Measurements from ENCODE around the gene PARN.
"Not testable (repeated sequence)": the region's sequence is repeated elsewhere in the genome, so short reads cannot be mapped to it uniquely, and the experiment has no call there.

Gene PARN

DNA sequence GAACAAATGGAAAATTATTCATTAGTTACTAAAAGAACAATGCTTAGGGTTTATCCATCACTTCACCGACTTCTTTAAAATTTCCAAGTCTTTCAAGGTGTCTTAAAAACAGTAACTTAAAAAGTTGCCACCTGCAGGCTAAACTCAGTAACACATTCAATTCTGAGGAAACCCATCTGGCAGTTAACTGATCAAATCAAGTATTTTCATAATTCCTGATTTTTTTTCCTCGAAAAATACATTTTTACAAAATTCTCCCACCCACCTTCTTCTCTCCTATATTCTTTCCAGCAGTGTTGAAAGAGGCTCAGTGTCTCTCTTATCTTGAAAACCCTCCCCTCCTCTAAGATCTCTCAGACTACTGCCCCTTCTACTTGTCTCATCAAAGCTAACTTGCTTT, 29.9 kb downstream of the PARN start:
- H3K27ac ChIP-seq, result no peak overlapping the region
- no peaks in the 10 kb centered on the region for H3K4me1 ChIP-seq (ENCODE audit: low read depth, poor library complexity, severe bottlenecking)
- H3K4me3 ChIP-seq (IDR thresholded peaks at IDR 0.05; ENCODE audit: insufficient read depth, low read depth, low read length), result no peak overlapping the region
- no peaks in the 10 kb centered on the region for H3K27me3 ChIP-seq (ENCODE audit: insufficient read depth, low read depth)
- no peak overlapping the region for H2AFZ ChIP-seq (ENCODE audit: low read depth)
- TF ChIP-seq, protein P1, sequence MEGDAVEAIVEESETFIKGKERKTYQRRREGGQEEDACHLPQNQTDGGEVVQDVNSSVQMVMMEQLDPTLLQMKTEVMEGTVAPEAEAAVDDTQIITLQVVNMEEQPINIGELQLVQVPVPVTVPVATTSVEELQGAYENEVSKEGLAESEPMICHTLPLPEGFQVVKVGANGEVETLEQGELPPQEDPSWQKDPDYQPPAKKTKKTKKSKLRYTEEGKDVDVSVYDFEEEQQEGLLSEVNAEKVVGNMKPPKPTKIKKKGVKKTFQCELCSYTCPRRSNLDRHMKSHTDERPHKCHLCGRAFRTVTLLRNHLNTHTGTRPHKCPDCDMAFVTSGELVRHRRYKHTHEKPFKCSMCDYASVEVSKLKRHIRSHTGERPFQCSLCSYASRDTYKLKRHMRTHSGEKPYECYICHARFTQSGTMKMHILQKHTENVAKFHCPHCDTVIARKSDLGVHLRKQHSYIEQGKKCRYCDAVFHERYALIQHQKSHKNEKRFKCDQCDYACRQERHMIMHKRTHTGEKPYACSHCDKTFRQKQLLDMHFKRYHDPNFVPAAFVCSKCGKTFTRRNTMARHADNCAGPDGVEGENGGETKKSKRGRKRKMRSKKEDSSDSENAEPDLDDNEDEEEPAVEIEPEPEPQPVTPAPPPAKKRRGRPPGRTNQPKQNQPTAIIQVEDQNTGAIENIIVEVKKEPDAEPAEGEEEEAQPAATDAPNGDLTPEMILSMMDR (conservative IDR thresholded peaks at IDR 0.05; ENCODE audit: low read depth, low read length), result peak; percentile 61
- no peak overlapping the region for H3K4me2 ChIP-seq
- no peaks in the 10 kb centered on the region for H3K36me3 ChIP-seq (ENCODE audit: insufficient read depth)
- H4K20me1 ChIP-seq (ENCODE audit: insufficient read depth), result no peaks in the 10 kb centered on the region
- H3K79me2 ChIP-seq (ENCODE audit: insufficient read depth, low read depth), result no peaks in the 10 kb centered on the region
- no peak overlapping the region for H3K9ac ChIP-seq

DNA sequence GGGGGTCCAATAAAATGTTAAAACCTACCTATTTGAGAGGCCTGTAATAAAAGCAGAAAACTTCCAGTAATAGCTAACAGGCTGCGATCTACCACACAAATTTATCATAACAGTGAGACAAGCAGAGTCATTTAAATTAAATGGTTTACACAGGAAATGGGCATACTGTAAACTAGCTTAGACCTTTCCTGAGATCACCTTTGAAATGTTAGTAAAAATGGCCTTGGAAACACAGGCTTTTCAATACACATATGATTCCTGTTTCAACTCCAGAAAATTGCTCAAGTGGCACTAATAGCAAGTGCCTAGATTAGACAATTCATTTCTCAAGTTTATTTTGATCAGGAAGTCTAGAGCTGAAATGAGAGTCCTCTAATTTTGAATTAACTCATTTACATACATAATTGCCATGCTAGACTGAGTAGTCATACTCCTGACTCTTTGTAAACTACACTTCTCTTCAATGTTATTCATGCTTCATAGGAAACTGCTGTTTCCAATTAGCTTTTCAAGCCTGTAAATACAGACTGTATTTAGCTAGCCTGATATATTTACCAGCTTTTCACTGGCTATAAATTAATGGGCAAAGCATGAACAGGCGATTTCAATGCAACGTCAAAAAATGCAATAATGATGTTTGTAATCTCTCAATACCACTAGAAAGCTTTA, 43.3 kb downstream of the PARN start:
- no peak overlapping the region for H3K4me3 ChIP-seq (IDR thresholded peaks at IDR 0.05; ENCODE audit: insufficient read depth, low read depth, low read length)
- no peaks in the 10 kb centered on the region for H3K79me2 ChIP-seq (ENCODE audit: insufficient read depth, low read depth)
- no peaks in the 10 kb centered on the region for H3K27me3 ChIP-seq (ENCODE audit: insufficient read depth, low read depth)
- no peak overlapping the region for H2AFZ ChIP-seq (ENCODE audit: low read depth)
- H3K36me3 ChIP-seq (ENCODE audit: insufficient read depth), result no peaks in the 10 kb centered on the region
- no peaks in the 10 kb centered on the region for H3K4me1 ChIP-seq (ENCODE audit: low read depth, poor library complexity, severe bottlenecking)
- H3K4me2 ChIP-seq, result no peak overlapping the region
- no peaks in the 10 kb centered on the region for H4K20me1 ChIP-seq (ENCODE audit: insufficient read depth)
- TF ChIP-seq, protein P1 (conservative IDR thresholded peaks at IDR 0.05; ENCODE audit: low read depth, low read length), result no peak
- H3K27ac ChIP-seq, result no peak overlapping the region
- H3K9ac ChIP-seq, result no peak overlapping the region

DNA sequence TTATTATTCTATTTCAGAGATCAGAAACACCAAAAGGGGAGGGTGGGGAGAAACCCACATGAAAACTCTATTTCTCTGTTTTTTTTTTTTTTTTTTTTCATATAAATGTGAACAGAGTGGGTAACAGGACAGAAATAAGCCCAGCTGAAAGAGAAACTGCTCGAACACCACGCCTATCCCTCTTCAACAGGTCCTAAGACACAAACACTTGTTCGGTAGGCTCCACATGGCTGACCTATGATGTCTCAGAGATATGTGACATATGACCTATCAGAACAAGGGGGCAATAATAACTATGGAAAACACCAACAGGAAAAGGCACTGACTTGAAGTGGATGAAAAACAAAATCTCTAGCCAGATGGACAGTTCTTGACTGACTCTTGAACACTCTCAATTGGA, 44.8 kb downstream of the PARN start:
- no peak overlapping the region for H2AFZ ChIP-seq (ENCODE audit: low read depth)
- no peaks in the 10 kb centered on the region for H4K20me1 ChIP-seq (ENCODE audit: insufficient read depth)
- no peak overlapping the region for H3K27ac ChIP-seq
- no peak overlapping the region for H3K9ac ChIP-seq
- H3K4me1 ChIP-seq (ENCODE audit: low read depth, poor library complexity, severe bottlenecking), result peaks cover 12% of the 10 kb centered on the region
- peaks cover 5% of the 10 kb centered on the region; the same call in 1 of the 2 replicates for H3K36me3 ChIP-seq (ENCODE audit: insufficient read depth)
- H3K4me2 ChIP-seq, result no peak overlapping the region
- no peaks in the 10 kb centered on the region for H3K27me3 ChIP-seq (ENCODE audit: insufficient read depth, low read depth)
- no peaks in the 10 kb centered on the region for H3K79me2 ChIP-seq (ENCODE audit: insufficient read depth, low read depth)
- TF ChIP-seq, protein P1 (conservative IDR thresholded peaks at IDR 0.05; ENCODE audit: low read depth, low read length), result no peak
- H3K4me3 ChIP-seq (IDR thresholded peaks at IDR 0.05; ENCODE audit: insufficient read depth, low read depth, low read length), result no peak overlapping the region

DNA sequence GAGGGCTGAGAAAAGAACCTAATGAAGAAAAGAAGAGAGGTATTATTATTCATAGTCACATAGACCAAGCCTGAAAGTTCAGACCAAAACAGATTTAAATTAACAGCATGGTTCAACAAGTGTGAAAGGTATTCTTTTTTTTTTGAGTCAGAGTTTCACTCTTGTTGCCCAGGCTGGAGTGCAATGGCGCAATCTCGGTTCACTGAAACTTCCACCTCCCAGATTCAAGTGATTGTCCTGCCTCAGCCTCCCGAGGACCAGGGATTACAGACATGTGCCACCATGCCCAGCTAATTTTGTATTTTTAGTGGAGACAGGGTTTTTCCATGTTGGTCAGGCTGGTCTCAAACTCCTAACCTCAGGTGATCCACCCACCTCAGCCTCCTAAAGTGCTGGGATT, 49.1 kb downstream of the PARN start:
- Histone ChIP-seq H3K4me2 (peak overlapping the region; percentile 19; the same call in 1 of the 2 replicates), H3K27ac (peak overlapping the region; percentile 13; the same call in 1 of the 2 replicates), H3K4me1 (ENCODE audit: low read depth, poor library complexity, severe bottlenecking) (peaks cover 12% of the 10 kb centered on the region), H3K36me3 (ENCODE audit: insufficient read depth) (peaks cover 11% of the 10 kb centered on the region; the same call in 1 of the 2 replicates)
- not testable (repeated sequence) for H3K4me3 ChIP-seq (IDR thresholded peaks at IDR 0.05; ENCODE audit: insufficient read depth, low read depth, low read length); H3K79me2 ChIP-seq (ENCODE audit: insufficient read depth, low read depth); H4K20me1 ChIP-seq (ENCODE audit: insufficient read depth); H3K9ac ChIP-seq; H2AFZ ChIP-seq (ENCODE audit: low read depth); H3K27me3 ChIP-seq (ENCODE audit: insufficient read depth, low read depth)

DNA sequence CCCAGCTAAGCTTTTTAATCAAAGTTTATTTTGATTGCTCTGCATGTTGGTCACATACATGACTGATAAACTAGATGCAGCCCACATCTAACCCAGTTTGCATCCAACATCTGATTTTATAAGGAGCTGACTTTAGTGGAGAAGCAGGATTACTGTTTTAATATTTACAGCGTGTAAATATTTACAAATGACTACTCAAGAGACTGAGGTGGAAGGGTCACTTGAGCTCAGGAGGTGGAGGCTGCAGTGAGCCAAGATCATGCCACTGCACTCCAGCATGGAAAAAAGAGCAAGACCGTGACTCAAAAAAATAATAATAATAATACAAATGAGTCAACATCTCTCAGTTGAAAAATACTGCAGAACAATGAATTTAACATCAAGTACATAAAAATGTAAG, 50.8 kb downstream of the PARN start:
- no peaks in the 10 kb centered on the region for H3K27me3 ChIP-seq (ENCODE audit: insufficient read depth, low read depth)
- H3K27ac ChIP-seq, result no peak overlapping the region
- no peak overlapping the region for H3K9ac ChIP-seq
- H3K4me3 ChIP-seq (IDR thresholded peaks at IDR 0.05; ENCODE audit: insufficient read depth, low read depth, low read length), result no peak overlapping the region
- peaks cover 11% of the 10 kb centered on the region; the same call in 1 of the 2 replicates for H3K36me3 ChIP-seq (ENCODE audit: insufficient read depth)
- H3K4me2 ChIP-seq, result no peak overlapping the region
- TF ChIP-seq, protein P1 (conservative IDR thresholded peaks at IDR 0.05; ENCODE audit: low read depth, low read length), result no peak
- H2AFZ ChIP-seq (ENCODE audit: low read depth), result no peak overlapping the region
- no peaks in the 10 kb centered on the region for H4K20me1 ChIP-seq (ENCODE audit: insufficient read depth)
- H3K79me2 ChIP-seq (ENCODE audit: insufficient read depth, low read depth), result no peaks in the 10 kb centered on the region
- peaks cover 12% of the 10 kb centered on the region for H3K4me1 ChIP-seq (ENCODE audit: low read depth, poor library complexity, severe bottlenecking)

Data from KMS-11 (cell line).